ENCODE measurements around the gene EPSTI1. TPM values are rescaled to one million over a fixed set of nuclear protein-coding genes. Genes with fewer than 3 reads are reported as not detected.

Gene EPSTI1
- polyA plus RNA-seq, 1 donor, result 85.1 TPM

- Histone ChIP-seq H3K9me3 (ENCODE audit: control insufficient read depth, low read depth, low read length) (no peaks in the 10 kb centered on the region), H3K27me3 (ENCODE audit: control insufficient read depth, insufficient read depth, low read length) (peaks cover 2% of the 10 kb centered on the region), H3K4me1 (ENCODE audit: control insufficient read depth, insufficient read depth, low read length) (no peaks in the 10 kb centered on the region), H3K36me3 (ENCODE audit: control insufficient read depth, insufficient read depth, low read length) (no peaks in the 10 kb centered on the region), H3K27ac (ENCODE audit: low read length) (no peak overlapping the region), H3K4me3 (ENCODE audit: low read length) (no peak overlapping the region)
- DNase-seq, result no peak
- WGBS (ENCODE audit: insufficient coverage, low lambda C conversion rate), result 68% methylated on average over 2 of the region's 2 CpGs
These were observed 132.3 kb downstream of the EPSTI1 start for GRCh38 chr13:42859760-42860159.

- no peak for DNase-seq
- WGBS (ENCODE audit: insufficient coverage, low lambda C conversion rate), result 80% methylated on average over 1 of the region's 7 CpGs
- no peaks in the 10 kb centered on the region for H3K9me3 ChIP-seq (ENCODE audit: control insufficient read depth, low read depth, low read length)
These were observed 136.6 kb downstream of the EPSTI1 start for GRCh38 chr13:42855410-42855809.

GRCh38 chr13:42852136-42852535 is 139.9 kb downstream of the EPSTI1 start:
- Histone ChIP-seq H3K9me3 (ENCODE audit: control insufficient read depth, low read depth, low read length) (no peaks in the 10 kb centered on the region), H3K27ac (ENCODE audit: low read length) (no peak overlapping the region), H3K4me1 (ENCODE audit: control insufficient read depth, insufficient read depth, low read length) (no peaks in the 10 kb centered on the region), H3K36me3 (ENCODE audit: control insufficient read depth, insufficient read depth, low read length) (no peaks in the 10 kb centered on the region), H3K4me3 (ENCODE audit: low read length) (no peak overlapping the region), H3K27me3 (ENCODE audit: control insufficient read depth, insufficient read depth, low read length) (no peaks in the 10 kb centered on the region)
- WGBS (ENCODE audit: insufficient coverage, low lambda C conversion rate), result no CpG with 5 or more reads among the region's 3 CpGs
- no peak for DNase-seq

More at GRCh38 chr13:42855410-42855809, 136.6 kb downstream of the EPSTI1 start:
- Histone ChIP-seq H3K4me1 (ENCODE audit: control insufficient read depth, insufficient read depth, low read length) (no peaks in the 10 kb centered on the region), H3K36me3 (ENCODE audit: control insufficient read depth, insufficient read depth, low read length) (no peaks in the 10 kb centered on the region), H3K27ac (ENCODE audit: low read length) (no peak overlapping the region), H3K4me3 (ENCODE audit: low read length) (no peak overlapping the region), H3K27me3 (ENCODE audit: control insufficient read depth, insufficient read depth, low read length) (no peaks in the 10 kb centered on the region)

GRCh38 chr13:42849200-42849599 is 142.8 kb downstream of the EPSTI1 start:
- no peaks in the 10 kb centered on the region for H3K27me3 ChIP-seq (ENCODE audit: control insufficient read depth, insufficient read depth, low read length)
- no peaks in the 10 kb centered on the region for H3K4me1 ChIP-seq (ENCODE audit: control insufficient read depth, insufficient read depth, low read length)
- no peak for DNase-seq
- no peak overlapping the region for H3K4me3 ChIP-seq (ENCODE audit: low read length)
- no peak overlapping the region for H3K27ac ChIP-seq (ENCODE audit: low read length)
- 83% methylated on average over 1 of the region's 2 CpGs for WGBS (ENCODE audit: insufficient coverage, low lambda C conversion rate)
- H3K9me3 ChIP-seq (ENCODE audit: control insufficient read depth, low read depth, low read length), result no peaks in the 10 kb centered on the region
- no peaks in the 10 kb centered on the region for H3K36me3 ChIP-seq (ENCODE audit: control insufficient read depth, insufficient read depth, low read length)

- no CpG with 5 or more reads among the region's 3 CpGs for WGBS (ENCODE audit: insufficient coverage, low lambda C conversion rate)
- Histone ChIP-seq H3K4me1 (ENCODE audit: control insufficient read depth, insufficient read depth, low read length) (no peaks in the 10 kb centered on the region), H3K27me3 (ENCODE audit: control insufficient read depth, insufficient read depth, low read length) (no peaks in the 10 kb centered on the region), H3K27ac (ENCODE audit: low read length) (no peak overlapping the region), H3K36me3 (ENCODE audit: control insufficient read depth, insufficient read depth, low read length) (no peaks in the 10 kb centered on the region), H3K9me3 (ENCODE audit: control insufficient read depth, low read depth, low read length) (no peaks in the 10 kb centered on the region), H3K4me3 (ENCODE audit: low read length) (no peak overlapping the region)
- no peak for DNase-seq
These were observed 144.0 kb downstream of the EPSTI1 start for GRCh38 chr13:42847891-42848663.

- Histone ChIP-seq H3K36me3 (ENCODE audit: control insufficient read depth, insufficient read depth, low read length) (no peaks in the 10 kb centered on the region), H3K4me3 (ENCODE audit: low read length) (no peak overlapping the region), H3K4me1 (ENCODE audit: control insufficient read depth, insufficient read depth, low read length) (no peaks in the 10 kb centered on the region), H3K27me3 (ENCODE audit: control insufficient read depth, insufficient read depth, low read length) (no peaks in the 10 kb centered on the region), H3K9me3 (ENCODE audit: control insufficient read depth, low read depth, low read length) (no peaks in the 10 kb centered on the region), H3K27ac (ENCODE audit: low read length) (no peak overlapping the region)
- peak; percentile 9 to 11 for DNase-seq
- WGBS (ENCODE audit: insufficient coverage, low lambda C conversion rate), result 67% methylated on average over 1 of the region's 10 CpGs
These were observed 154.9 kb downstream of the EPSTI1 start for GRCh38 chr13:42836930-42837690.

Other genes starting within 250 kb of the EPSTI1 start
- gene FAM216B, start 210.7 kb downstream of the EPSTI1 start, polyA plus RNA-seq, result 0.15 TPM
- 26.7 TPM for gene DNAJC15, start 31.3 kb upstream of the EPSTI1 start, polyA plus RNA-seq